HG03520 (cell line): Measurements from ENCODE around the gene CD3G.
"Not testable (repeated sequence)": the region's sequence is repeated elsewhere in the genome, so short reads cannot be mapped to it uniquely, and the experiment has no call there.

Experiments
- ATAC-seq: cut with Tn5 transposase; IDR thresholded peaks from one replicate; pipeline ENCODE4 v1.9.1; 2021; ENCODE audit warnings: mild to moderate bottlenecking, moderate library complexity; ENCODE audit not compliant: unreplicated experiment

Gene CD3G

DNA sequence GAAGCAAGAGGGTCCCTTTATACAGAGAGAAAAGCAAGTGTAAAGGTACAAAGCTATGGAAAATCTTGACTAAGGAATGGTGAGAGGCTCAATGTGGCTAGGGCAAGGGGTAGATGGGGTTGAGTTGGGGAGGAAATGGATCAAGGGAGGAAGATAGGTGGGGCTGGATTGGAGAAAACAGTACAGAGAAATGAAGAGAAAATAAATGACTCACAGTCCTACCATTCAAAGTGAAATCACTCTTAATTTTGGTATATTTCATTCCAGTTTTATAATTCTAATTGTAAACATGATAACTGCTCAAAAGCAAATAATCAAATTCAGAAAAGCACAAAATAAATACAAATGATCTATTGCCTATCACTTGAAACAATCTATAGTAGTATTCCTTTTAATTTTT lies 31.8 kb downstream of the CD3G start:
- ATAC-seq: no peak

DNA sequence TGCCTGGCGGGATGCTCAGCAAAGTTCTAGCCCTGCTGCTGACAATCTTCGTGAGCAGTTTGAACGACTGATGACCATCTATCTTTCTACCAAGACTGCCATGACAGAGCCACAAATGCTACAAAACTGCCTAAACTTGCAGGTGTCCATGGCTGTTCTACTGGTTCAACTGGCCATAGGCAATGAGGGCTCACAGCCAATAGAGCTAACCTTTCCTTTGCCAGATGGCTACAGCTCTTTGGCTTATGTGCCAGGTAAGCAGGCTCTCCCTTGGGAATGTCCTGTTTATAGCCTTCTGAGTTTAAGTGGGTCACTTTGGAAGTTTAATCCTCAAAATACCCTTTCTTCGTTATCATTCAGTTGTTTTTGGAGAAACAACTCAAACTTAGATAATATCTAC lies 35.4 kb downstream of the CD3G start:
- ATAC-seq: no peak

- no peak for ATAC-seq
These were observed 36.4 kb downstream of the CD3G start for GRCh38 chr11:118380571-118380970.

DNA sequence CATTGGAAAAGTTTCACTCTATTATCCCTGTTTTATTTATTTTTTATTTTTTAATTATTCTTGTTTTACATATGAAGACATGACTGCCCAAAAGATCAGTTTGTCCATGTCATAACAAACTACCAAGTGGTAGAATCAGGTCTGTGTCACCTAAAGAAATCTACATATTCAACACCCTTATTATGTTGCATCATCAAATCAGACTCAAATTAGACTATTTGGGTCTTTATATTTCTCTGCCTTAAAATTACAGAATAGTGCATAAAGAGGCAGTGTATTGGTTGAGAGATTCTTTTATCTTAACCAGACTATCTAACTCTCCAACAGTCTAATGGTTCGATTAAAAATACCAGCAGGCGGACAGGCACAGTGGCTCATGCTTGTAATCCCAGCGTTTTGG lies 38.8 kb downstream of the CD3G start:
- no peak for ATAC-seq

DNA sequence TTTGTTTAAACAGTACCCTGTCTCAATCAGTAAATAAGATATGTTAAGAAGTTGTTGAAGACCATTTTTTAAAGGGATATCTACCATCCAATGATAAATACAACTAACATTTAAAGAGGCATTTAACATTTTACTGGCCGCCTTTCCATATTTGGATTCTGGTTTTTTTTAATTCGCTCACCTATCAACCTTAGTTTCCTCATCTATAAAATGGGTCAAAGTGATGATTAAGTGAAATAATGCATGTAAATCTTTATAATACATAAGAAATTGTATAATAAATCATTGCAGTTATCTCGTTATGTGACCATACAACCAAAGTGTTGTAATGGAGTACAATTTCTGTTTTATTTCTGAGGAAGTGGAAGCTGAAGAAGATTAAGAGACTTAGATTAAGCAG lies 39.5 kb downstream of the CD3G start:
- ATAC-seq: no peak

GRCh38 chr11:118396097-118396501 lies 52.0 kb downstream of the CD3G start:
- no peak for ATAC-seq

DNA sequence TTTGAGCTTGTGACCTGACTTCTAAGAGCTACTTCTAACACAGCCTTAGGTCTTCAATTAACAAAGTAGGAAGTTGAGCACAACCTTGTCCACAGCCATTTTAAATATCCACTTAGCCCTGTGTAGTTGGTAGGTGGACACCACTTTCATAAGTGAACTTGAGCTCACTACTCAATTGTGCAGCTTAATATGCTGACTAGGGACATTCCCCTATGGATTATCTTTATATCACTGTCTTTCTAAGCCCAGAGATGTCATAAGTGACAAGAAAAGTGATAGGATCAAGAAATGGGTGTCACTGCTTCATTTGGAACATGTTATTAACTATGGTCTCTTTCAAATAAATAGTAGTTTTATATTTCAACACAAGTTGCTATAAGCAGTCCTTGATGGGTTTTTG lies 53.3 kb downstream of the CD3G start:
- no peak for ATAC-seq

- no peak for ATAC-seq
These were observed 54.8 kb downstream of the CD3G start for GRCh38 chr11:118398791-118399559.

GRCh38 chr11:118401151-118401879 lies 57.2 kb downstream of the CD3G start, which contains the start of gene ATP5MG:
TSS of gene ATP5MG (plus strand) at chr11:118401606. CDS start at chr11:118401666, 60 bp downstream.
- no peak for ATAC-seq

- no peak for ATAC-seq
These were observed 57.9 kb downstream of the CD3G start for GRCh38 chr11:118401880-118402590.

GRCh38 chr11:118402594-118402993 lies 58.5 kb downstream of the CD3G start:
- not testable (repeated sequence) for ATAC-seq
